NCI-H82 treated with DMSO at 0.1 percent for 48 hours (cell line): ENCODE results near the gene GSTA1.
"Not testable (repeated sequence)": the region's sequence is repeated elsewhere in the genome, so short reads cannot be mapped to it uniquely, and the experiment has no call there.

Source experiments
- DNase-seq: peaks from one replicate; lab custom pipeline; 2025; ENCODE audit not compliant: unreplicated experiment; lab: John Stamatoyannopoulos, UW

Gene GSTA1

GRCh38 chr6:52803668-52804255 lies at the start of gene GSTA1:
GSTA1 (minus strand) TSS chr6:52803816; CDS start chr6:52799267, 4,549 bp downstream.
- not testable (repeated sequence) for DNase-seq

DNA sequence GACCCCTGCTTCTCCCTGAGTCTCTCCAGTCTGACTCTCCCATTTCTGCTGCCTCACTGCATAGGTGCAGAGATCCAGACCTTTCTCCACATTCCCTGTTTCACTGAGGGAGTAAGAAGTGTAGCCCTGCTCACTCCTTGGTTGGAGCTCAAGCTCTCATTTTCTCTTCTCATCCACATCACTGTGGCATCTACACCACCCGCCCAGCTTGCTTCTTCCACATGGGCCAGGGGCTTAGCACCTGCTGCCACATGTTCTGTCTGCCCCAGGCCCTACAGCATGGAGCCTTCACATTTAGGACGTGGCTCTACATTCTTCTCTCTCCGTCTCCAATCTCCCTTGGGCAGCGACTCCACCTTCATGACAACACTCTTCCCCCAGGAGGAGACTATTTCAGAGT lies 45.5 kb upstream of the GSTA1 start:
- no peak for DNase-seq

DNA sequence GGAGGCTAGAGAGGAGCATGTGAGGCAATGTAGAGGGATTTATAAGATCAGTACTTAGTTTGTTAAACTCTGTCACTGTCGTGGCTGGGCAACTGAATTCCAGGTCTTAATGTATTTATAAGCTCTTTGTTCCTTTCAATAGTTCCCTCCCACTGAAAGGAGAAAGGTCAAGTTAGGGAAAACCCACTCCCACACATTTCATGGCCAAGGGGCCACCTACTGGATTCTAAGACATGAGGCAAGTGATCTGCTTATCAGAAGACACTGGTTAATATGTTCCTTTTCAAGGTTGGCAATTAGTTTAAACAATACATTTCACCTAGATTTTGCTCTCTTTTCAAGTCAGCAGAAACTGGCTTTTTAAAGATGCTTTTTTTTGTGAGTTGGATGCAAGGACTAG lies 42.4 kb upstream of the GSTA1 start:
- DNase-seq, result no peak

- no peak for DNase-seq
Observed at GRCh38 chr6:52843605-52844004, 40.0 kb upstream of the GSTA1 start.

GRCh38 chr6:52840763-52841585 lies 37.4 kb upstream of the GSTA1 start, which contains the start of gene GSTA5:
GSTA5 (minus strand) TSS chr6:52840813.
- DNase-seq, result no peak

GRCh38 chr6:52839124-52840055 lies 35.8 kb upstream of the GSTA1 start:
- peak; percentile 23 for DNase-seq

DNA sequence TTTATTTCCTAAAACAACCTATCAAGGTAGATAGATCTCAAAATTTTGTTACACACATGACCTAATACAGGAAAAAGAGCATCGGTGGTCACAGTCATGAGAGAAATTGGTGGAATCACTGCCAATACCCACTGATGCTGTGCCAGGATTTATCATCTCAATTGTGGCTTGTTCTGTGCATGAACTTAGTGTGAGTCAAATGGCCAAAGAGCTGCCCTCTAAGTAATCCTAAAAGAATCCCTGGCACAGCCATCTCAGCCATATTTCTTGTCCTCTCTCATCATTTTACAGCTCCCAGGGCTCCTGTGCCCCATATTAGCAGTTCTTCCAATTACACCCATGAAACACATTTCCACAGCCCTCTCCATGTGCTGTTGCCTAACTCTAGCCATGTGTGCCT lies 30.9 kb upstream of the GSTA1 start:
- DNase-seq, result no peak

DNA sequence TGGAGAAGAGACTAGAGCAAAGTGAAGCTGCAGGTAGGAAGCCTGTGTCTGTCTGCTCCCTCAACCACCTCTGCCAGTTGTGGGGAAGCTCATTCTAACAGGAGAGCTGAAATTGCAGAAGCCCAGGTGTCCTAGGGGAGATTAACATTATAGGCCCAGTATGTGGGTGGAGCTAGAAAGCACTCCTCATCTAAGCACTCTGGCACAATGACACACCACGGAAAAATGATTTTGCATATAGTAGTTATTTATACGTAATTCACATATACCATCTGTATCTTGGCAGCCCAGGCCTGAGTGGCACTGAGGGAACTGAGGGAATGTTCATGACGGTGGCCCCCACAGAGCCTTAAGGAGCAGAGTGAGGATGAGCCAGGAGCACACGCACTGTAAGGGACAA lies 27.3 kb upstream of the GSTA1 start:
- DNase-seq, result not testable (repeated sequence)

- no peak for DNase-seq
Observed at GRCh38 chr6:52829046-52829817, 25.6 kb upstream of the GSTA1 start.

GRCh38 chr6:52828621-52829020 lies 25.0 kb upstream of the GSTA1 start:
- not testable (repeated sequence) for DNase-seq

DNA sequence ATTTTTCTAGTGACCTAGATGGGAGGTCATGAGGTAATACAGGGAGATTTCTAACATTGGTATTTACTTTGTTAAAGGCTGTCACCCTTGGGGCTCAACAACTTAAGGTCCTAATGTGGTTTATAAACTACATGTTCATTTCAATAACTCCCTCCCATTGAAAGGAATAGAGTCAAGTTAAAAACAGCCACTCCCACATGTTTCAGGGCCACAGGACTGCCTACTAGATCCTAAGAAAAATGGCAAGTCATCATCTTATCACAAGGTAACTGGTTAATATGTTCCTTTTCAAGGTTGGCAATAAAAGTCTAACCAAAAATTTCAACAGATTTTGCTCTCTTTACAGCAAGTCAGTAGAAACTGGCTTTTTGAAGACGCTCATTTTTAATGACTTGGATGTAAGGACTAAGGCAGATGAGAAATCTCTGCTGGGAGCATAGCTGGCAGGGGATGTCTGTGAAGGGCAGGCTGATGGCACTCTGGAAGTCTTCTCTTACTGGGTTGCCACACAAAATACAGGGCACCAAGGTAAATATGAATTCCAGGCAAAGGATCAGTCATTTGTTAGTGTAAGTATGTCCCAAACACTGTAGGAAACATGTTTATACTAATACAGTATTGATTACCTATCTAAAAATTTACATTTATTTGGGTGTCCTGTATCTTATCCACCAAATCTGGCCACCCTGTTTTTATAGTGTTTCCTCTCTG lies 23.6 kb upstream of the GSTA1 start:
- DNase-seq, result not testable (repeated sequence)

DNA sequence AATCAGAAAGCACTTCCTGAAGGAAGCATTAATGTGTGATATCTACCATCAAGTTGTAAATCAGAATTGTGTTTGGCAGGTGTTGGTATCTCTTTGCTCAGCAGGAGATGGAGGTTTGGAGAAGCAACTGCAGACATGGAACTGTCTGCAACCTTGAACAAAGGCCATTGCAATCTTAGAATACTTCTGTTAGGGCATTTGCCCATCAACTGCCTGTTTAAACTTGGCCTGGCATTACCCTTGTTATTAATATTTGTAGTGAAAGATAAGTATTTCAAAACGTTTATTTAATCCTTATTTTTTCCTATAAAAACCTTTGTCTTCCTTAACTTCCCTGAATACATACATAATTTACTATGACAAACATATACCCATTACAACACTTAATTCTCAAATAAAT lies 22.9 kb upstream of the GSTA1 start:
- no peak for DNase-seq

DNA sequence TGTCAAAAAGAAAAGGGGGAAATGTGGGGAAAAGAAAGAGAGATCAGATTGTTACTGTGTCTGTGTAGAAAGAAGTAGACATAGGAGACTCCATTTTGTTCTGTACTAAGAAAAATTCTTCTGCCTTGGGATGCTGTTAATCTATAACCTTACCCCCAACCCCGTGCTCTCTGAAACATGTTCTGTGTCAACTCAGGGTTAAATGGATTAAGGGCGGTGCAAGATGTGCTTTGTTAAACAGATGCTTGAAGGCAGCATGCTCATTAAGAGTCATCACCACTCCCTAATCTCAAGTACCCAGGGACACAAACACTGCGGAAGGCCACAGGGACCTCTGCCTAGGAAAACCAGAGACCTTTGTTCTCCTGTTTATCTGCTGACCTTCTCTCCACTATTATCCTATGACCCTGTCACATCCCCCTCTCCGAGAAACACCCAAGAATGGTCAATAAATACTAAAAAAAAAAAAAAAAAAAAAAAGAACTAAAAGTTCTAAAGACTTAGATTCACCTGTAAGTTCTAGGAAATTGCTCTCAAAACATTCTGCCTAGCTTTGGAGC lies 22.4 kb upstream of the GSTA1 start:
- DNase-seq, result not testable (repeated sequence)

DNA sequence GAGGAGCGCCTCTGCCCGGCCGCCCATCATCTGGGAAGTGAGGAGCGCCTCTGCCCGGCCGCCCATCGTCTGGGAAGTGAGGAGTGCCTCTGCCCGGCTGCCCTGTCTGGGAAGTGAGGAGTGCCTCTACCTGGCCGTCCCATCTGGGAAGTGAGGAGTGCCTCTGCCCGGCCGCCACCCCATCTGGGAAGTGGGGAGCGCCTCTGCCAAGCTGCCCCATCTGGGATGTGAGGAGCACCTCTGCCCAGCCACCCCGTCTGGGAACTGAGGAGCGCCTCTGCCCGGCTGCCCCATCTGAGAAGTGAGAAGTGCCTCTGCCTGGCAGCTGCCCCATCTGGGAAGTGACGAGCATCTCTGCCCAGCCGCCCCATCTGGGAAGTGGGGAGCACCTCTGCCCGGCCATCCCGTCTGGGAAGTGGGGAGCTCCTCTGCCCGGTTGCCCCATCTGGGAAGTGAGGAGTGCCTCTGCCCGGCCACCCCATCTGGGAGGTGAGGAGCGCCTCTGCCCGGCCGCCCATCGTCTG lies 21.7 kb upstream of the GSTA1 start:
- DNase-seq, result not testable (repeated sequence)

GRCh38 chr6:52821842-52822241 lies 18.2 kb upstream of the GSTA1 start:
- DNase-seq, result no peak

- DNase-seq, result no peak
Observed at GRCh38 chr6:52820198-52820597, 16.6 kb upstream of the GSTA1 start.

- peak; percentile 16 for DNase-seq
Observed at GRCh38 chr6:52815167-52816092, 11.8 kb upstream of the GSTA1 start.

DNA sequence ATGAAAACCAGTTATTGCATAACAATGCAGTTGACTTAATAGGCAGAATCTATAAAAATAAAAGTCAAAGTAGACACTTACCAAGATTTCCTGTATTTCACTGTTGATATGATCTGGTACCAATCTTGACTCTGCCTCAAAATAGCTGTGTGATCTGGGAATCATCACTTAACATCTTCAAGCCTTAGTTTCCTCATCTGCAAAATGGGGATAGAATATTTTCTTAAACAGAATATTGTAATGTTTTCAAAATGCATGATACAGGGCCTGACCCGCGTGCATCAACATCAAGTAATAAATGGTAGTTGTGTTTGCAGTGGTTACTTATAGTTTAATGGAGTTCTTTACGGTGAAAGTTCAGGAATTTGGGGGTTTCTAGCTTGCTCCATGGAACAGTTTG lies 10.9 kb upstream of the GSTA1 start:
- DNase-seq, result not testable (repeated sequence)
